Uterus (tissue), 4 donors: ENCODE measurements around the gene CAMTA1. TPM values are rescaled to one million over a fixed set of nuclear protein-coding genes. Genes with fewer than 3 reads are reported as not detected.

Experiments used
- DNase-seq, 2 donors: peaks; one replicate each; pipeline ENCODE4 v3.0.0-alpha.2; 2019 to 2020
- H3K27ac ChIP-seq, 2 donors: fragments of 200-600 bp; sonication (generic); 1 replicate in 1 of 2; 2 replicates in 1 of 2; pipeline ENCODE4 v1.5.1; 2016 to 2018
- H3K27me3 ChIP-seq, 2 donors: fragments of 200-600 bp; sonication (generic); one replicate each; pipeline ENCODE4 v1.5.1; 2018 to 2019; ENCODE audit warnings: control low read depth in 1 of 2
- H3K36me3 ChIP-seq, 2 donors: fragments of 200-600 bp; sonication (generic); one replicate each; pipeline ENCODE4 v1.5.1; 2019; ENCODE audit warnings: control low read depth in 1 of 2
- H3K4me1 ChIP-seq, 2 donors: fragments of 200-600 bp; sonication (generic); one replicate each; pipeline ENCODE4 v1.5.1; 2018 to 2019; ENCODE audit warnings: control low read depth in 1 of 2
- H3K4me3 ChIP-seq, 2 donors: fragments of 200-600 bp; sonication (generic); 1 replicate in 1 of 2; 2 replicates in 1 of 2; pipeline ENCODE4 v1.5.1; 2018 to 2019; ENCODE audit warnings: mild to moderate bottlenecking in 1 of 2
- H3K9me3 ChIP-seq, 2 donors: fragments of 200-600 bp; sonication (generic); one replicate each; pipeline ENCODE4 v1.5.1; 2019; ENCODE audit warnings: control low read depth in 1 of 2
- CTCF ChIP-seq, 4 experiments: fragments of 200-600 bp in 2 of 4; fragments of 450-650 bp in 2 of 4; sonication (generic) in 2 of 4; IDR thresholded peaks; one replicate each; pipeline ENCODE4 v1.5.1; 2016 to 2019; ENCODE audit warnings: antibody characterized with exemption in 4 of 4, mild to moderate bottlenecking in 2 of 4, moderate library complexity in 1 of 4
- POLR2A ChIP-seq, 2 donors: fragments of 450-650 bp; IDR thresholded peaks; one replicate each; pipeline ENCODE4 v1.6.1; 2016; ENCODE audit warnings: antibody characterized with exemption in 2 of 2, mild to moderate bottlenecking in 1 of 2, moderate library complexity in 1 of 2
- intact Hi-C: fragments of 100-400 bp; cut with DNase I; formaldehyde crosslinking; loops from one replicate; pipeline ENCODE4 v1.15.1; 2023; ENCODE audit warnings: low total_unique reads
- total RNA-seq, 4 donors: library from RNA; depleted of rRNA in 3 of 4; stranded (reverse); fragments of >200 nt in 3 of 4; gene quantifications; one replicate each; pipeline versions ENCODE4 v1.1.0 to v1.2.4, GENCODE V29; 2014 to 2023
- donor health status: DM: yes; HTN: yes; CAD: no.

Gene CAMTA1
- total RNA-seq, 4 donors from 2014 or later, result 29.7 to 427 (median 64.8) TPM

- H3K27me3 ChIP-seq, result no peaks in the 10 kb centered on the region
- H3K27ac ChIP-seq, result no peak overlapping the region
- intact Hi-C loops, result no loop called here
- H3K9me3 ChIP-seq, result no peaks in the 10 kb centered on the region
- TF ChIP-seq POLR2A (IDR thresholded peaks at IDR 0.05), result no peak
- no peak for TF ChIP-seq CTCF (IDR thresholded peaks at IDR 0.05)
- H3K4me3 ChIP-seq, result no peak overlapping the region
- no peaks in the 10 kb centered on the region for H3K36me3 ChIP-seq
- no peak for DNase-seq
- H3K4me1 ChIP-seq, result no peaks in the 10 kb centered on the region
Measured at GRCh38 chr1:6960860-6961259, 175.6 kb downstream of the CAMTA1 start.

- no peaks in the 10 kb centered on the region for H3K9me3 ChIP-seq
- no peak for TF ChIP-seq CTCF (IDR thresholded peaks at IDR 0.05)
- no peak for TF ChIP-seq POLR2A (IDR thresholded peaks at IDR 0.05)
- H3K27ac ChIP-seq, result no peak overlapping the region
- H3K4me3 ChIP-seq, result no peak overlapping the region
- H3K27me3 ChIP-seq, result no peaks in the 10 kb centered on the region
- no peaks in the 10 kb centered on the region for H3K4me1 ChIP-seq
- DNase-seq, result no peak
- no peaks in the 10 kb centered on the region for H3K36me3 ChIP-seq
- intact Hi-C loops, result no loop called here
Measured at GRCh38 chr1:6961289-6961688, 176.0 kb downstream of the CAMTA1 start.

- H3K27ac ChIP-seq, result no peak overlapping the region
Measured at GRCh38 chr1:6961905-6962477, 176.7 kb downstream of the CAMTA1 start.

GRCh38 chr1:6962478-6962995 is 177.3 kb downstream of the CAMTA1 start:
- no peak overlapping the region for H3K4me3 ChIP-seq
- H3K9me3 ChIP-seq, result no peaks in the 10 kb centered on the region
- TF ChIP-seq CTCF (IDR thresholded peaks at IDR 0.05) (no peak), POLR2A (IDR thresholded peaks at IDR 0.05) (no peak)

More at GRCh38 chr1:6961905-6962477, 176.7 kb downstream of the CAMTA1 start:
- no peak overlapping the region for H3K4me3 ChIP-seq
- no peaks in the 10 kb centered on the region for H3K9me3 ChIP-seq
- TF ChIP-seq CTCF (IDR thresholded peaks at IDR 0.05) (no peak), POLR2A (IDR thresholded peaks at IDR 0.05) (no peak)
- intact Hi-C loops, result no loop called here
- no peak for DNase-seq
- no peaks in the 10 kb centered on the region for H3K36me3 ChIP-seq
- no peaks in the 10 kb centered on the region for H3K27me3 ChIP-seq
- H3K4me1 ChIP-seq, result no peaks in the 10 kb centered on the region

GRCh38 chr1:6962996-6963911 is 178.0 kb downstream of the CAMTA1 start:
- no peak overlapping the region for H3K27ac ChIP-seq
- peak; percentile 51 to 52 for DNase-seq
- intact Hi-C loops, result no loop called here
- no peak for TF ChIP-seq CTCF (IDR thresholded peaks at IDR 0.05)
- no peak for TF ChIP-seq POLR2A (IDR thresholded peaks at IDR 0.05)
- no peaks in the 10 kb centered on the region for H3K36me3 ChIP-seq
- H3K4me3 ChIP-seq, result no peak overlapping the region
- no peaks in the 10 kb centered on the region for H3K4me1 ChIP-seq
- no peaks in the 10 kb centered on the region for H3K27me3 ChIP-seq
- no peaks in the 10 kb centered on the region for H3K9me3 ChIP-seq

More at GRCh38 chr1:6962478-6962995, 177.3 kb downstream of the CAMTA1 start:
- DNase-seq, result peak; percentile 44 to 48
- Histone ChIP-seq H3K27ac (no peak overlapping the region), H3K4me1 (no peaks in the 10 kb centered on the region), H3K27me3 (no peaks in the 10 kb centered on the region), H3K36me3 (no peaks in the 10 kb centered on the region)
- intact Hi-C loops, result no loop called here
